Ammon's horn (tissue), 1 donor: Measurements from ENCODE around the gene GAB1.

Experiments used
- DNase-seq: peaks from one replicate; pipeline ENCODE4 v3.0.0-alpha.2; 2016; ENCODE audit warnings: low spot score

Gene GAB1

GRCh38 chr4:143358923-143359643 lies 22.4 kb downstream of the GAB1 start:
- no peak for DNase-seq

- DNase-seq, result no peak
These were observed 23.0 kb downstream of the GAB1 start for GRCh38 chr4:143359644-143360193.

GRCh38 chr4:143360838-143361625 lies 24.4 kb downstream of the GAB1 start:
- no peak for DNase-seq

GRCh38 chr4:143362349-143363046 lies 25.8 kb downstream of the GAB1 start:
- DNase-seq, result no peak

GRCh38 chr4:143363332-143363731 lies 26.7 kb downstream of the GAB1 start:
- no peak for DNase-seq

DNA sequence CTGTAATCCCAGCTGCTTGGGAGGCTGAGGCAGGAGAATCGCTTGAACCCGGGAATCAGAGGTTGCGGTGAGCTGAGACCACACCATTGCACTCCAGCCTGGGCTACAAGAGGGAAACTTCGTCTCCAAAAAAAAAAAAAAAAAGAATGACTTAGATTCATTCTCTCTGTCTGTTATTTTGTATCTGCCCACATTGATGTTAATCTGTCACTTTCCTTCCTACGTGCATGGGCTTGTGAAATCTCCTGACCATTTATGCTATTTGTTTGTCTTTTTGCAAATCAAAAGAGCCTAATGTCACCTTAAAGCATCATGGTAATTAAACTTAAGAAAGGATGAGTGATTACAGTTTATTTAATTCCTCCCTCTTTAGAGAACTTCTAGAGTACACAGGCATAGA lies 27.4 kb downstream of the GAB1 start:
- no peak for DNase-seq

DNA sequence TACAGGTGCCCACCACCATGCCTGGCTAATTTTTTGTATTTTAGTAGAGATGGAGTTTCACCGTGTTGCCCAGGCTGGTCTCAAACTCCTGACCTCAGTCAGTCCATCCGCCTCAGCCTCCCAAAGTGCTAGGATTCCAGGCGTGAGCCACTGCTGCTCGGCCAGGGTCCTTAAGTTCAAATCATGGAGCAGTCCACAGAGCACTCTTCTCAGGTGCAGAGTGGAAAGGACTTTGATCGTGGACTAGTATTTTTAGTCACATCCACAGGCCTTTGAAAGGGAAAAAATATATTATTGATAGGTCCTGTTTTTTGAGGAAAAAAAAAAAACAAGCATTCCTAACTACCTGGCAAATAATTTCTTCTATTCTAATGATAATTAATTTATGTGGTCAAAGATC lies 31.2 kb downstream of the GAB1 start:
- DNase-seq, result no peak

DNA sequence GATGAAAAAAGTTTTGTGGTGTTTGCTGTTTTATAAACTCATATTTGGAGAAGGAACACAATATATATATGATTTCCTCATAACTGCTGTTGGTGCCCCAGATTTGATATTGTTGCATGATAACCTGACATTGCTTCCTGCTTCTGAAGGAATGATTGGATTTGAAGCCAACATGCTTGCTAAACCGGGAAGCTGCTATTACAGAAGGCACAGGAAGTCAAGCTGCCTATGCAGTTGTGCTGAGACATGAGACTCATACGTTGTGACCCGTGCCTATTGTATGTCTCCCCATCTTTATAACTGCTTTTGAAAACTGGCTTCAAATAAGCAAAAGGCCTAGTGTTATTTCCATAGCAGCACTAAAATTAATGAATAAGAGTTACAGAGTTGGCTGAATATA lies 32.9 kb downstream of the GAB1 start:
- no peak for DNase-seq

DNA sequence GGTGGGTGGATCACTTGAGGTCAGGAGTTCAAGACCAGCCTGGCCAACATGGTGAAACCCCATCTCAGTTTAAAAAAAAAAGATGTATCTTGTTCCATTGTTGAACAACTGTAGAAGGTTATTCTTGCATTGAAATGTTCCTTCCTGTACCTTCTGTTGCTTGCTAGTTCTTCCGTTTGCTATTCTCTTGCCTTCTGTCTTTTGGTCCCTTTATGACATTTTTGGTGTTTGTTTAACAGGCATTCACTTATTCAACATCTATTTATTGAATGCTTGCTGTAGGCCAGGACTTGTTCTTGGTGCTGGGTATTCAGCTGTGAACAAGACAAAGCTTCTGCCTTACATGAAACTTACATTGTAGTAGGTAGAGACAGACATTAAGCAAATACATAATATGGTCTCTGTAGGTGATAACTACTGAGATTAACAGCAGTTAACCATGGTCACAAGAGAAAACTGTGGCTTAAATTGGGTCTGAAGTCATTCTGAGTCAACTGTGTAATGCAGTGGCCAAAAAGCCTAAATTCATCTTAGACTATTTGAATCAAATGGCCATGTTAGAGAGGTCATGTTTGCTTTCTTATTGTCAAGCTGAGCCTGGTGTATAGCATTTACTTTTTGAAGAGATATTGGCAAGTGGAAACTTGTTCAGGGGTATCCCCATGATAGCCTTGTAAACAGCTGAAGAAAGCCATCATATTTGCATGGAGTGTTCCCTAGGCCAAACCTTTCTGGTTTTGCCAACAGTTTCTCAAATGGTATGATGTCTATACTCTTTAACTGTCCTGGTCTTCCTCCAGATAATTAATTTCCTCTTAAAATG lies 35.6 kb downstream of the GAB1 start:
- DNase-seq, result no peak

DNA sequence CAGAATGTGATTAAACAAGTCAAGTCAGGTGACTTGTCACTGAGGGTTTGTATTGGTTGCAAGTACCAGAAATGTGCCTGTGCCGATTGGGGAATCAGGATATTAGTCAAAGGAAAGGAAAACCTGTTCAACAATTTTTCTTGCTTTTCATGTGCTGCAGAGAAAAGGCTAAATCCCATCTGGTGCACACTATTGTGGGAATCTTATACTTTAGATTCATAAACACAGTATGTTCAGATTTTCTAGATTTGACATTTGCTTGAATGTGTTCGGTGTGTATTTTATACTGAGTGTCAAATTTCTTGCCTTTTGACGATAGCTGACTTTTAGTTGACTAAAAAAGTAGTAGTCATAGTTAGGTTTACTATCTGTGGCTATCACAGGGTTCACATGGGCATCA lies 37.6 kb downstream of the GAB1 start:
- DNase-seq, result no peak

- no peak for DNase-seq
These were observed 38.1 kb downstream of the GAB1 start for GRCh38 chr4:143374771-143375170.

- peak; percentile 90 for DNase-seq
These were observed 38.8 kb downstream of the GAB1 start for GRCh38 chr4:143375326-143376073.

- DNase-seq, result no peak
These were observed 41.0 kb downstream of the GAB1 start for GRCh38 chr4:143377611-143378099.

DNA sequence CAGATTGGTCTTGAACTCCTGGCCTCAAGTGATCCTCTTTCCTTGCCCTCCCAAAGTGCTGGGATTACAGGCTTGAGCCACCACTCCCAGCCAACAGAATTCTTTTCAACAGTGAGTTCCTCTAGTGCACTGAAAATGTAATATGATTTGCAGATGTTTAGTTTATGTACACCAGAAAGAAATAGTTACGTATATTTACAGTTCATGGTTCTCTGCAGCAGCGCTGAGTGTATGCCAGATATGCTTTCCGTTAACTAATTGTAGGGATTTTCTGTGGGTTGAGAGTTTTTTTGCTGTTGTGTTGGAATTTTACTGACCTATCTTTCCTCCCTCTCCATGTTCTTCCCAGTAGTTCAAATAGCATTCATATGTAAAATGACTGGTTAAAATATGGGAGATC lies 44.0 kb downstream of the GAB1 start:
- no peak for DNase-seq

DNA sequence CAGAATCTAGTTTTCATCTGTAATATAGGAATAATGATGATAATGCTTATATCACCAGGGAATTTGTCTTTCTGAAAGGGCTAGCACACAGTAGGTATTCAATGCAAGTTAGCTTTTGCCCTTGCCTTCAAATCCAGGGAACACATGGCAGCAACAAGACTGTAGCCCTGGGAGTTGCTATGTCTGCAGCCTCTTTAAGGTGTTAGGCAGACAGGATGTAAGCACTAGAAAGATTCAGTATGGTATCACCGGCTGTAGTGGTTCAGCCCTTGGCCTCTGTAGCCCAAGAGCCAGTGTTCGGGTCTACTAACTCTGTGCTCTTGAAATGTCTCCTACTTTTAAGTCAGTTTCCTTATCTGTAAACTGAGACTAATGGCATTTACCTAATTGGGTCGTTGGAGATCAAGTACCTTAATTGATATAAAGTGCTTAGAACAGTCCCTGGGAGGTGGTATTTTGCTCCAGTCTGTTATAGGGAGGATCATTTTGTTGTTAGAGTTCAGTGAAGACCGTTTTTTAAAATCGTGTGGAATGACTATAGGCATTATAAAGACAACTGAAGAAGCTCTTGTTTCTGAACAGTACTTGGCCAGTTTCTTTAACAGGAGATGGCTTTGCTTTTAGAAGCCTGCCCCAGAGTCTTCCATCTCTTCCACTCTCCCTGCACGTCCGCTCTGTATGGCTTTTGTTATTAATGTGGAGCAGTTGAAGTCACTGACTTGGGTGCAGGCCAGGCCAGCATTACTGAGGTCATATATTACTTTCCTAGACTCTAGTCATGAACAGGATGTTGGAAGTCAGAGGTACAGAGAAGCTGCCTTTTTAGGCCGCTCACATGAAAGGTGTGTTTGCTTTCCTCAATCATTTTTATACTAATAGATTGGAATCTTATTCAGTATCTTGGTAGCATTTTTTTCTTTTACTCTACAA lies 44.8 kb downstream of the GAB1 start:
- peak; percentile 85 for DNase-seq

GRCh38 chr4:143382596-143382995 lies 45.9 kb downstream of the GAB1 start:
- peak; percentile 58 for DNase-seq

GRCh38 chr4:143383005-143383574 lies 46.4 kb downstream of the GAB1 start:
- DNase-seq, result no peak

- DNase-seq, result no peak
These were observed 47.8 kb downstream of the GAB1 start for GRCh38 chr4:143384381-143384994.

DNA sequence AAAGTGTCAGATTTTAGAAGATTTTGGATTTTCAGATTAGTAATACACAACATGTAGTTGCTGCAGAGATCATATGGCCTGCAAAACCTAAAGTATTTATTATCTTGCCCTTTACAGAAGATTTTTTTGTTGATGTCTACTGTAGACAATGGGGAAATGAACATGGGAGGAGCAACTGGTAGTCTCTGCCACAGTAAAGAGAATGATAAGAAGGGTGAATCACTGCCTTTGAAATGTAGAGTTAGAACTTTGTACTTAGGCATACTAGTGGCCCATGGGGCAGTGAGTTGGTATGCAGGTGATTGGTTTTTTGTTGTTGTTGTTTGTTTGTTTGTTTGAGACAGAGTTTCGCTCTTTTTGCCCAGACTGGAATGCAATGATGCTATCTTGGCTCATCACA lies 50.1 kb downstream of the GAB1 start:
- no peak for DNase-seq
